HG02678 (cell line): ENCODE measurements around the gene TMEM117.
"Not testable (repeated sequence)": the region's sequence is repeated elsewhere in the genome, so short reads cannot be mapped to it uniquely, and the experiment has no call there.

ENCODE experiments used
- ATAC-seq: cut with Tn5 transposase; IDR thresholded peaks from one replicate; pipeline ENCODE4 v1.9.1; 2021; ENCODE audit warnings: mild to moderate bottlenecking, moderate library complexity; ENCODE audit not compliant: unreplicated experiment

The TMEM117 gene

GRCh38 chr12:44019118-44019517 is 183.2 kb downstream of the TMEM117 start:
- ATAC-seq: no peak

GRCh38 chr12:44020555-44020954 is 184.7 kb downstream of the TMEM117 start:
- no peak for ATAC-seq

GRCh38 chr12:44021471-44021971 is 185.6 kb downstream of the TMEM117 start:
- ATAC-seq: peak; percentile 90

- no peak for ATAC-seq
Observed at GRCh38 chr12:44025499-44025898, 189.6 kb downstream of the TMEM117 start.

- no peak for ATAC-seq
Observed at GRCh38 chr12:44026046-44026445, 190.2 kb downstream of the TMEM117 start.

GRCh38 chr12:44026926-44027325 is 191.0 kb downstream of the TMEM117 start:
- ATAC-seq: not testable (repeated sequence)

- no peak for ATAC-seq
Observed at GRCh38 chr12:44029194-44029593, 193.3 kb downstream of the TMEM117 start.

GRCh38 chr12:44031472-44032185 is 195.7 kb downstream of the TMEM117 start:
- no peak for ATAC-seq

- ATAC-seq: no peak
Observed at GRCh38 chr12:44034906-44035305, 199.0 kb downstream of the TMEM117 start.

GRCh38 chr12:44036875-44037443 is 201.1 kb downstream of the TMEM117 start:
- ATAC-seq: no peak

GRCh38 chr12:44038411-44038810 is 202.5 kb downstream of the TMEM117 start:
- no peak for ATAC-seq

- not testable (repeated sequence) for ATAC-seq
Observed at GRCh38 chr12:44044491-44044890, 208.6 kb downstream of the TMEM117 start.

GRCh38 chr12:44046732-44047417 is 211.0 kb downstream of the TMEM117 start:
- no peak for ATAC-seq

- no peak for ATAC-seq
Observed at GRCh38 chr12:44052554-44052953, 216.7 kb downstream of the TMEM117 start.

GRCh38 chr12:44053549-44054127 is 217.8 kb downstream of the TMEM117 start:
- no peak for ATAC-seq

GRCh38 chr12:44054281-44054680 is 218.4 kb downstream of the TMEM117 start:
- no peak for ATAC-seq

- ATAC-seq: no peak
Observed at GRCh38 chr12:44058366-44058765, 222.5 kb downstream of the TMEM117 start.

GRCh38 chr12:44059476-44059875 is 223.6 kb downstream of the TMEM117 start:
- no peak for ATAC-seq

GRCh38 chr12:44063671-44064070 is 227.8 kb downstream of the TMEM117 start:
- ATAC-seq: no peak

- no peak for ATAC-seq
Observed at GRCh38 chr12:44076871-44077270, 241.0 kb downstream of the TMEM117 start.

- ATAC-seq: no peak
Observed at GRCh38 chr12:44077294-44077693, 241.4 kb downstream of the TMEM117 start.

- no peak for ATAC-seq
Observed at GRCh38 chr12:44078273-44078672, 242.4 kb downstream of the TMEM117 start.
